22Rv1 (cell line): Measurements from ENCODE around the gene CD7.
A peak's percentile ranks its signal among the peaks of the same experiment; 100 is the strongest.

Source experiments
- H3K27ac ChIP-seq: fragments of 450-650 bp; 2 replicates; pipeline ENCODE4 v1.5.1; 2017
- CTCF ChIP-seq: fragments of 450-650 bp; IDR thresholded peaks from 2 replicates; pipeline ENCODE4 v1.5.1; 2017; ENCODE audit warnings: mild to moderate bottlenecking
- ZFX ChIP-seq: fragments of 450-650 bp; IDR thresholded peaks from 2 replicates; pipeline ENCODE4 v1.6.1; 2017; ENCODE audit warnings: antibody characterized with exemption, borderline replicate concordance

Gene CD7

DNA sequence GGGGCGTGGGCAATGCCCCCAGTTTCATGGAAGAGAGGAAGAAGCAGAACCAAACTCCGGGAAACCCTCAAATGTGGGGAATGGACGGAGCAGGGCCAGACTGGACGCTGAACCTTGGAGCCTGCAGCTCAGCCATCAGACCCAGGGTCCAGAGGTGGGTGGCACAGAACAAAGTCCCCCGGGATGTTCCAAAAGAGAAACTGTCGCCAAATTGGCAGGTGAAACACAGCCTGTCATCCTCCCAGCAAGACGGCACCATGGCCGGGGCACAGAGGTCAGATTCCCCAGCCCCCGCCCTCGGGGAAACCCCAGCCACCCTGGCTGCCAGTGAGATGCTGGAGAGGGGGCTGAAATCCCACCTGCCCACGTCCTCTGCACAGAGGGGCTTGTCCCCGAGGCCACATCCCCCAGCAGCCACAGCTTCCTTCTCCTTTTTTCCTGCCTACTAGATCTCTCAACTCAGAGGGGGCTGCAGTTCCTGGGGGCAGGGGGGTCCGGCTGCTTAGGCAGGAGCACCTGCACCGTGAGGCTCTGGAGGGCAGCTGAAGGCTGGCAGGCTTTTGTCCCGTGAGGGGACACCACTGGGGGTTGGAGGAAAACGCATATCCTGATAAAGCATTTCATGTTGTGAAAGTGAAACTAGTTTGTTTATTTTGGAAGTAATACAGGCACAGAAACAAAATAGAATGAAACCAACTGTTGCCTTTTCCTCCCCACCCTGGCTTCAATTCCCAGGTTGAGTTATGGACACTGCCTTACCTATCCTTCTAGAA, 17.4 kb upstream of the CD7 start:
- H3K27ac ChIP-seq = peak overlapping the region; percentile 91
- no peak for TF ChIP-seq CTCF
- no peak for TF ChIP-seq ZFX

DNA sequence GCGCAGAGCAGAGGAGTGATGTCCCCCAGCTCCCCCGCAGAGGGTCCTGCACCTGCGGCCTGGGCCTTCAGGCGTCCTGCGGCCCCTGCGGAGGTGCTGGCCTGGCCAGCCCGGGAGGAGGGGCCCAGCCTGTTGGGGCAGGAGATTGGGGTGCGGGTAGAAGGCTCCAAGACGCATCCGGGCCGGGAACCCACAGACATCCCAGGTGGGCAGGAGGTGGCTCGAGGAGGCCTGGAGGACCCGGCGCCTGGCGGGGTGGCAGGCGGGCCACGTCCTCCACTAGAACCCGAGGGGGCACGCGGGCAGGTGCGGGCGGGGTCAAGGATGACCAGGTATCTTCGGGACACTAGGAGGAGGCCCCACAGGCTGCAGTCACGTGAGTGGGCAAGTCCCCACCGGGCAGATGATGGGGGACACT, 16.8 kb upstream of the CD7 start:
- TF ChIP-seq CTCF = no peak
- TF ChIP-seq ZFX = no peak
- peak overlapping the region; percentile 91 for H3K27ac ChIP-seq

- H3K27ac ChIP-seq = peak within 1 kb of the TSS; percentile 91
Measured at GRCh38 chr17:82333279-82334171, 16.1 kb upstream of the CD7 start, which contains the start of gene SECTM1. SECTM1 (minus strand) TSS chr17:82333766; CDS start chr17:82327240, 6,526 bp downstream.

DNA sequence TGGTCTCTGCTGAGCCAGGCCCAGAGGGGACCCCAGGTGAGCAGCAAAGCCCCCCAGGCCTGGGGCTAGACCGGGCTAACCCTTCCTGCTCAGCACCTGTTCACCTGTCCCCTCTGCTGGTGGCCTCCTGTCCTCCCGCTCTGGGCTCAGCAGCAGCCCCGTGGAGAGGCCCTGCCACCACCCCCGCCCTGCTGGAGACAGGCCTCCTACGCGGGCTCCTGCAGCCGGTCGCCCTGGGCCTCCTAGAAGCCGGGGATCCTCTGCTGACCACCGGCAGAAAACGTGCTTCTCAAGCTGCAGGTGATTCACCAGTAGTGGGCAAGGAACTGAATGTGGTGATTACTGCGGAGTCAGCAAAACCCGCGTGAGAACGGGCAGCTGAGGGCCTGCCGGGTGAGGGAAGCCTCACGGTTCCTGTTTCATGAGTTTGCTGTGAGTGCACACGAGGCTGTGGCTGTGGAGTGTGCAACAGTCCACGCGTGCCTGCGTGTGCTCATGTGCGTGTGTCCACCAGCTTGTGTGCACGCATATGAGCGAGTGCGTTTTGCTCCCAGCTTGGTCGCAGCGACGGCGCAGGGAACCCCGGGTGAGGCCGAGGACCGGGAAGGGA, 15.4 kb upstream of the CD7 start:
- H3K27ac ChIP-seq = peak overlapping the region; percentile 91
- TF ChIP-seq ZFX (no peak), CTCF (peak; percentile 24)

More at GRCh38 chr17:82333279-82334171, 16.1 kb upstream of the CD7 start, which contains the start of gene SECTM1:
- no peak for TF ChIP-seq CTCF
- TF ChIP-seq ZFX = no peak

DNA sequence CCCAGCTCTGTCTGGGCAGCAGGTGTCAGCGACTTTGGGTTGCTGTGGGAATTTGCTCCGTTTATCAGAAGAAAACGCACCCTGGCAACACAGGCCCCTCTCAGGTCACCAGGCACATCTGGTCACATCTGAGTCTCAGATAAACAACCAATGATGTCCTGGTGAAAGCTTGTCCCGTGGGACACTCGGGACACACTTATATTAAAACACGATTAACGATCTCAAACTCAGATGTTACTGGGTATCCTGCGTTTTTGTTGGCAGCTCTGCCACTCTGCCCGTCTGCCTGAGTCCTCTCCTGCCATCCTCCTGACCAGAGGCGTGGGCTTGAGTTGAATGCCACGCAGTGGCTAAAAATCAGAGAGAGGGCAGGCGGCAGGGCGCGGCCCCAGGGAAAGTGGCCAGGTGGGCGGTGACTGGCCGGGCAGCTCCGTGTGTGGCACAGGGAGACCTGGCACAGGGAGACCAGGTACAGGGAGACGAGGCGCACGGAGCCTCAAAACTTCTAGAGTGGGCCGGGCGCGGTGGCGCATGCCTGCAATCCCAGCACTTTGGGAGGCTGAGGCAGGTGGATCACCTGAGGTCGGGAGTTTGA, 14.0 kb upstream of the CD7 start:
- TF ChIP-seq ZFX = no peak
- TF ChIP-seq CTCF = no peak
- H3K27ac ChIP-seq = peak overlapping the region; percentile 91

GRCh38 chr17:82330322-82331239, 13.2 kb upstream of the CD7 start:
- TF ChIP-seq CTCF (no peak), ZFX (no peak)
- H3K27ac ChIP-seq = no peak overlapping the region
